NCI-H2196 (cell line): ENCODE data around the gene POTEJ.
"Not testable (repeated sequence)": the region's sequence is repeated elsewhere in the genome, so short reads cannot be mapped to it uniquely, and the experiment has no call there.

Experiments used
- DNase-seq: peaks from one replicate; lab custom pipeline; 2025; ENCODE audit not compliant: unreplicated experiment; lab: John Stamatoyannopoulos, UW

Gene POTEJ

GRCh38 chr2:130601648-130602302 lies 9.5 kb upstream of the POTEJ start:
- DNase-seq, result not testable (repeated sequence)

GRCh38 chr2:130608276-130609001 lies 2.8 kb upstream of the POTEJ start:
- not testable (repeated sequence) for DNase-seq

GRCh38 chr2:130609002-130609920 lies 2.0 kb upstream of the POTEJ start:
- not testable (repeated sequence) for DNase-seq

GRCh38 chr2:130610486-130610885 lies 754 bp upstream of the POTEJ start:
- DNase-seq, result not testable (repeated sequence)

GRCh38 chr2:130628784-130629475 lies 17.7 kb downstream of the POTEJ start:
- DNase-seq, result not testable (repeated sequence)

GRCh38 chr2:130638973-130639372 lies 27.7 kb downstream of the POTEJ start:
- not testable (repeated sequence) for DNase-seq

GRCh38 chr2:130641688-130642087 lies 30.4 kb downstream of the POTEJ start:
- not testable (repeated sequence) for DNase-seq

GRCh38 chr2:130649285-130649684 lies 38.0 kb downstream of the POTEJ start:
- DNase-seq, result not testable (repeated sequence)

GRCh38 chr2:130664506-130664905 lies 53.3 kb downstream of the POTEJ start:
- not testable (repeated sequence) for DNase-seq

GRCh38 chr2:130665596-130665995 lies 54.4 kb downstream of the POTEJ start:
- DNase-seq, result not testable (repeated sequence)

- DNase-seq, result not testable (repeated sequence)
Measured at GRCh38 chr2:130667516-130667915, 56.3 kb downstream of the POTEJ start.

- DNase-seq, result not testable (repeated sequence)
Measured at GRCh38 chr2:130670026-130670745, 58.9 kb downstream of the POTEJ start.

GRCh38 chr2:130692041-130692770 lies 81.0 kb downstream of the POTEJ start:
- not testable (repeated sequence) for DNase-seq

- DNase-seq, result not testable (repeated sequence)
Measured at GRCh38 chr2:130693474-130693873, 82.2 kb downstream of the POTEJ start.

- DNase-seq, result not testable (repeated sequence)
Measured at GRCh38 chr2:130703250-130703649, 92.0 kb downstream of the POTEJ start.
